Testis (tissue), 2 donors: ENCODE measurements around the gene BABAM2.

Experiments
- CTCF ChIP-seq, 3 experiments: fragments of 450-650 bp in 2 of 3; fragments of 200-600 bp in 1 of 3; sonication (generic) in 1 of 3; IDR thresholded peaks; one replicate each; pipeline ENCODE4 v1.5.1; 2016 to 2019; ENCODE audit warnings: antibody characterized with exemption in 3 of 3, mild to moderate bottlenecking in 2 of 3, moderate library complexity in 1 of 3
- POLR2A ChIP-seq: fragments of 450-650 bp; IDR thresholded peaks from one replicate; pipeline ENCODE4 v1.6.1; 2017; ENCODE audit warnings: antibody characterized with exemption, mild to moderate bottlenecking, moderate library complexity

DNA sequence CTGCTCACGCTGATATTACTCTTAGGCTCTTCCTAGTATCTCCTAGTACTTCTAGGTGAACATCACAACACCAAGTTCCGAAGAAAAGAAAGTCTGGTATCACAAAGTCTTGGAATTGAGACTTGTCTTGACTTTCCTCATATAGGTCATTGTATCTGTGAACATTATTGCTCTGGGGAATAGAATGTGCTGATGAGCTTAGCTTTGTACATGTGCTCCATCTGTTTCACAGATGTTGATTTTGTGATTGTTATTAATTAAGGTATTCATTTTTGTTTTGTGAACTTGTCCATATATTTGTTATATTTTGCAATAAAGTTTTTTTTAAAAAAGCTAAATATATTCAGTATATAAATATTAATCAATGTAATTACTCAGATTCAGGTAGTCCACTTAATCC, 111.7 kb downstream of the BABAM2 start:
- TF ChIP-seq CTCF (IDR thresholded peaks at IDR 0.05) (no peak), POLR2A (no peak)
